ENCODE measurements around the gene KLHL13. TPM values are rescaled to one million over a fixed set of nuclear protein-coding genes. Genes with fewer than 3 reads are reported as not detected.
"Not testable (repeated sequence)": the region's sequence is repeated elsewhere in the genome, so short reads cannot be mapped to it uniquely, and the experiment has no call there.

Gene KLHL13
- total RNA-seq, 1 experiment from 2014 or later = 6.8 TPM

- Histone ChIP-seq H3K4me3 (ENCODE audit: insufficient read depth, low read depth, low read length) (no peak overlapping the region), H3K27me3 (ENCODE audit: control insufficient read depth, insufficient read depth, low read length) (no peaks in the 10 kb centered on the region), H3K36me3 (replicated peaks; ENCODE audit: control insufficient read depth, insufficient read depth, low read length) (no peaks in the 10 kb centered on the region)
- DNase-seq = no peak
Measured at GRCh38 chrX:118047446-118048186, 69.0 kb downstream of the KLHL13 start.

GRCh38 chrX:118039591-118039990 is 77.0 kb downstream of the KLHL13 start:
- Histone ChIP-seq H3K27me3 (ENCODE audit: control insufficient read depth, insufficient read depth, low read length) (no peaks in the 10 kb centered on the region), H3K36me3 (replicated peaks; ENCODE audit: control insufficient read depth, insufficient read depth, low read length) (no peaks in the 10 kb centered on the region), H3K4me3 (ENCODE audit: insufficient read depth, low read depth, low read length) (no peak overlapping the region)
- no peak for DNase-seq

GRCh38 chrX:118038614-118039365 is 77.8 kb downstream of the KLHL13 start:
- no peaks in the 10 kb centered on the region for H3K36me3 ChIP-seq (replicated peaks; ENCODE audit: control insufficient read depth, insufficient read depth, low read length)
- no peaks in the 10 kb centered on the region for H3K27me3 ChIP-seq (ENCODE audit: control insufficient read depth, insufficient read depth, low read length)
- H3K4me3 ChIP-seq (ENCODE audit: insufficient read depth, low read depth, low read length) = no peak overlapping the region
- no peak for DNase-seq

- no peak for DNase-seq
- Histone ChIP-seq H3K27me3 (ENCODE audit: control insufficient read depth, insufficient read depth, low read length) (no peaks in the 10 kb centered on the region), H3K4me3 (ENCODE audit: insufficient read depth, low read depth, low read length) (no peak overlapping the region), H3K36me3 (replicated peaks; ENCODE audit: control insufficient read depth, insufficient read depth, low read length) (no peaks in the 10 kb centered on the region)
Measured at GRCh38 chrX:118026631-118027030, 90.0 kb downstream of the KLHL13 start.

GRCh38 chrX:118025226-118025625 is 91.4 kb downstream of the KLHL13 start:
- Histone ChIP-seq H3K27me3 (ENCODE audit: control insufficient read depth, insufficient read depth, low read length) (no peaks in the 10 kb centered on the region), H3K36me3 (replicated peaks; ENCODE audit: control insufficient read depth, insufficient read depth, low read length) (no peaks in the 10 kb centered on the region), H3K4me3 (ENCODE audit: insufficient read depth, low read depth, low read length) (no peak overlapping the region)
- DNase-seq = no peak

- Histone ChIP-seq H3K27me3 (ENCODE audit: control insufficient read depth, insufficient read depth, low read length) (no peaks in the 10 kb centered on the region), H3K36me3 (replicated peaks; ENCODE audit: control insufficient read depth, insufficient read depth, low read length) (no peaks in the 10 kb centered on the region), H3K4me3 (ENCODE audit: insufficient read depth, low read depth, low read length) (no peak overlapping the region)
- DNase-seq = no peak
Measured at GRCh38 chrX:118024482-118024881, 92.1 kb downstream of the KLHL13 start.

- no peak for DNase-seq
- no peak overlapping the region for H3K4me3 ChIP-seq (ENCODE audit: insufficient read depth, low read depth, low read length)
- no peaks in the 10 kb centered on the region for H3K36me3 ChIP-seq (replicated peaks; ENCODE audit: control insufficient read depth, insufficient read depth, low read length)
- no peaks in the 10 kb centered on the region for H3K27me3 ChIP-seq (ENCODE audit: control insufficient read depth, insufficient read depth, low read length)
Measured at GRCh38 chrX:118022753-118023152, 93.9 kb downstream of the KLHL13 start.

GRCh38 chrX:118016422-118016821 is 100.2 kb downstream of the KLHL13 start:
- DNase-seq = no peak
- no peak overlapping the region for H3K4me3 ChIP-seq (ENCODE audit: insufficient read depth, low read depth, low read length)
- no peaks in the 10 kb centered on the region for H3K27me3 ChIP-seq (ENCODE audit: control insufficient read depth, insufficient read depth, low read length)
- no peaks in the 10 kb centered on the region for H3K36me3 ChIP-seq (replicated peaks; ENCODE audit: control insufficient read depth, insufficient read depth, low read length)

GRCh38 chrX:118002417-118002816 is 114.2 kb downstream of the KLHL13 start:
- not testable (repeated sequence) for DNase-seq; H3K4me3 ChIP-seq (ENCODE audit: insufficient read depth, low read depth, low read length); H3K27me3 ChIP-seq (ENCODE audit: control insufficient read depth, insufficient read depth, low read length); H3K36me3 ChIP-seq (replicated peaks; ENCODE audit: control insufficient read depth, insufficient read depth, low read length)

- DNase-seq = no peak
- H3K36me3 ChIP-seq (replicated peaks; ENCODE audit: control insufficient read depth, insufficient read depth, low read length) = no peaks in the 10 kb centered on the region
- H3K27me3 ChIP-seq (ENCODE audit: control insufficient read depth, insufficient read depth, low read length) = no peaks in the 10 kb centered on the region
- H3K4me3 ChIP-seq (ENCODE audit: insufficient read depth, low read depth, low read length) = no peak overlapping the region
Measured at GRCh38 chrX:118000518-118000917, 116.1 kb downstream of the KLHL13 start.

GRCh38 chrX:117998171-117998570 is 118.4 kb downstream of the KLHL13 start:
- H3K36me3 ChIP-seq (replicated peaks; ENCODE audit: control insufficient read depth, insufficient read depth, low read length) = no peaks in the 10 kb centered on the region
- H3K4me3 ChIP-seq (ENCODE audit: insufficient read depth, low read depth, low read length) = no peak overlapping the region
- H3K27me3 ChIP-seq (ENCODE audit: control insufficient read depth, insufficient read depth, low read length) = no peaks in the 10 kb centered on the region
- no peak for DNase-seq

- DNase-seq = no peak
- Histone ChIP-seq H3K4me3 (ENCODE audit: insufficient read depth, low read depth, low read length) (no peak overlapping the region), H3K27me3 (ENCODE audit: control insufficient read depth, insufficient read depth, low read length) (no peaks in the 10 kb centered on the region), H3K36me3 (replicated peaks; ENCODE audit: control insufficient read depth, insufficient read depth, low read length) (no peaks in the 10 kb centered on the region)
Measured at GRCh38 chrX:117996918-117997480, 119.6 kb downstream of the KLHL13 start.

- H3K4me3 ChIP-seq (ENCODE audit: insufficient read depth, low read depth, low read length) = no peak overlapping the region
- H3K27me3 ChIP-seq (ENCODE audit: control insufficient read depth, insufficient read depth, low read length) = no peaks in the 10 kb centered on the region
- no peak for DNase-seq
- no peaks in the 10 kb centered on the region for H3K36me3 ChIP-seq (replicated peaks; ENCODE audit: control insufficient read depth, insufficient read depth, low read length)
Measured at GRCh38 chrX:117996408-117996807, 120.2 kb downstream of the KLHL13 start.

GRCh38 chrX:117995378-117995777 is 121.2 kb downstream of the KLHL13 start:
- Histone ChIP-seq H3K27me3 (ENCODE audit: control insufficient read depth, insufficient read depth, low read length) (no peaks in the 10 kb centered on the region), H3K4me3 (ENCODE audit: insufficient read depth, low read depth, low read length) (no peak overlapping the region), H3K36me3 (replicated peaks; ENCODE audit: control insufficient read depth, insufficient read depth, low read length) (no peaks in the 10 kb centered on the region)
- DNase-seq = no peak

- DNase-seq = no peak
- Histone ChIP-seq H3K27me3 (ENCODE audit: control insufficient read depth, insufficient read depth, low read length) (no peaks in the 10 kb centered on the region), H3K4me3 (ENCODE audit: insufficient read depth, low read depth, low read length) (no peak overlapping the region), H3K36me3 (replicated peaks; ENCODE audit: control insufficient read depth, insufficient read depth, low read length) (no peaks in the 10 kb centered on the region)
Measured at GRCh38 chrX:117992192-117992723, 124.4 kb downstream of the KLHL13 start.

Data from H7 (cell line).